COR-L47 (cell line): ENCODE data around the gene HSFX4.
"Not testable (repeated sequence)": the region's sequence is repeated elsewhere in the genome, so short reads cannot be mapped to it uniquely, and the experiment has no call there.

ENCODE experiments used
- DNase-seq: peaks from one replicate; lab custom pipeline; 2025; lab: John Stamatoyannopoulos, UW

HSFX4 gene

DNA sequence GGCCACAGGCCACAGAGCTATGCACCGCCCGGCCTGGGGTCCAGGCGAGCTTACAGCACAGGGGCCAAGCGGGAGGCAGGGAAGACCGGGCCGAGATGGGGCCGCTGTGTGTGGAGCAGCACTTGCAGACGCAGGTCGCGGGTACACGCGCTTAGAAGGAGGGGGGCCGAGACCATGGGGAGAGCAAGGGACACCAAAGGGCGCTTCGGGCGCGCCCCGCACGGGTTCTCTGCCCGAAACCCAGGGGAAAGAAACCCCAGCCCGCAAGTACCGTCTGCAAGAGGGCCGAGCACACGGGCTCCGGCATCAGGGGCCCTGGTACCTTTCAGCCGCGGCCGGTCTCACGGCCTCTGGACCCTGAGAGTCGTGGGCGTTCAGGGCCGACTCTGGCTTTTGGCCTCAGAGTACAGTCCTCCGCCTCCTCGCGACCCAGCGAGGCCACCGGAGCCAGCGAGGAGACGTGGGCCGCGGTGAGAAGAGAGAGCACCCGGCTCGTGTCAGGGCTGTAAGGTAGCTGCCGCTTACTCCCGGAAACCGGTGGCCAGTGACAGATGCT is 8.6 kb downstream of the HSFX4 start:
- no peak for DNase-seq

DNA sequence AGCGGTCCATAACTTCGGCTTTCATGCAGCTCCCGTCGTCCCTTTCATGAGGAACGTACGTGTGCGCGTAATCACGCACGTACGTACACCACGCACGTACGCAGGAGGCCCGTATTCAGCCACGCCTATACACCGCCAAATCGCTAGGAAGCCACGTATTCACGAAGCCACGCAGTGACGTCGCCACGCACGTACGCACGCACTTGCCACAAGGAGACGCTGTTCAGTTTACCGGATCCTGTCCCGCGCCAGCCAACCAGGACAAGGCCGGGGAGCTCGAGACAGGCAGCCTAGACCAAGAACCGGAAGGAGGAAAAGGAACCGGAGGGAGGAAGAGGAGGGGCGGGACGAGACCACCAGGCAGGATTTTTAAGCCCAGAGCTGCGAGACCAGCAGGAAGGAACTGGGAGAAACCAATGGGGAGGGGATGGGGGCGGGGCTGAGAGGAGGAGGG is 9.1 kb downstream of the HSFX4 start, which contains the start of gene EOLA2:
Gene EOLA2, minus strand, starts transcription at position 65 of the 454 bp plus-strand sequence. CDS start 4,617 bp downstream, outside the sequence.
- DNase-seq = peak; percentile 93

DNA sequence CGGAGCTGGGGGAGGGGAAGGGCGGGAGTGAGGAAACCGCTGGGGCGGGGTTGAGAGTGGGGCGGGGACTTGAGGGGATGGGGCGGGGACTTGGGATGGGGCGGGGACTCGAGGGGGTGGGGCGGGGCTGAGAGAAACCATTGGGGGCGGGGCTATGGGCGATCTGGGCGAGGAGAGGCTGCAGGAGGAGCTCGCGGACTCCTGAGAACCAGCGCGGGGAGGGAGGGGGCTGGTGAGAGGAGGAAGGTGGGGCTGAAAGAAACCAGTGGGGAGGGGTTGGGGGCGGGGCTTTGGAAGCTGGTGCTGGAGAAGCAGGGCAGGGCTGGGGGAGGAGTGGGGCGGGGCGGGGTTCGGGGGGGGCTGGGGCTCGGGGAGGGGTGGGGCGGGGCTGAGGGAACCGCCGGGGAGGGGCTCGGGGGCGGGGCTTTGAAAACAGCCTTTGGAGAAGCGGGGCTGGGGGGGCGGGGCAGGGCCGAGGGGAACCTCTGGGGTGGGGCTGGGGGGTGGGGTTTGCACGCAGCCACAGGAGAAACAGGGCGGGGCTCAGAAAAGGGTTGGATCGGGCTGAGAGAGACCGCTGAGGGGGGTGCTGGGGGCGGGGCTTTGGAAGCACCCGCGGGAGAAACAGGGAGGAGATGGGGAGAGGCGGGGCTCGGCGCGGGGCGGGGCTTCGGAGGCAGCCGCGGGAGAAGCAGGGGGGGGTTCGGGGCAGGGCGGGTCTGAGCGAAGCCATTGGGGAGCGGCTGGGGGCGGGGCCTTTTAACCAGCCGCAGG is 9.7 kb downstream of the HSFX4 start:
- DNase-seq = peak; percentile 91

DNA sequence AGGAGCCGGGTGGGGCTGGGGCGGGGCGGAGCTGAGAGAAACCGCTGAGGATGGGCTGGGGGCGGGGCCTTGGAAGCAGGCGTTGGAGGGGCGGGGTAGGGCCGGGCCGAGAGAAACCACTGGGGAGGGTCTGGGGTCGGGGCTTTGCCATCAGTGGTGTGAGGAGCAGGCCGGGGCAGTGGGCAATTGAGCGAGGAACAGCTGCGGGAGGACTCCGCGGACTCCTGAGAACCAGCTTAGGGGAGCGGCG is 10.2 kb downstream of the HSFX4 start:
- DNase-seq = no peak

DNA sequence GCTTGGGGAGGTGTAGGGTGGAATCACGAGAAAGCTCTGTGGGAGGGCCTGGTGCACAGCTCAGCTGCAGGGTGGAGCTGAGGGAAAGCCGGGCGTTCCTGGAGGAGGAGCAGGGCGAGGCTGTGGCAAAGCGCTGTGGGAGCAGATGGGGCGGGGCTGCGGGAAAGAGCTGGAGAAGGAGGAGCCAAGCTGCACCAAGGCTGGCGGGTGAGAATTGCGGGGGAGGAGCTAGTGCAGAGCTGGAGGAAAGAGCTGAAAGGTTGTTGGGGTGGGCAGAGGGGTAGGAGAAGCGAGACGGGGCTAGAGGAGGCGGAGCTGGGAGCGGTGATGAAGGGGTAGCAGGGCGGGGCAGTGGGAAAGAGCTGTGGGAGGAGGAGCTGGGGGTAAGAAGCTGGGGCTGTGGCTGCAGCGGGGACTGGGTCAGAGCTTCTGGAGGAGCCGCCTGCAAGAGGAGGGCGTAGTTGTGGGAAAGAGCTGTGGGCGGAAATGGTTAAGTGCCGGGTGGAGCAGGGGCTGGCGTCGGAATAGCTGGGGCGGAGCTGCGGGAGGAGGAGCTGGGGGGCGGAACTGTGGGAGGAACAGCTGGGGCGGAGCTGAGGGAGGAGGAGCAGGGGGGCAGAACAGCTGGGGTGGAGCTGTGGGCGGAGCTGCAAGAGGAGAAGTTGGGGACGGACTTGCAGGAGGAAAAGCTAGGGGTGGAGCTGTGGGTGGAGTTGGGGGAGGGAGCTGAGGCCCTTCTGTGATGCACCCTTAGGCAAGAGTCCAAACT is 10.7 kb downstream of the HSFX4 start:
- peak; percentile 79 for DNase-seq

DNA sequence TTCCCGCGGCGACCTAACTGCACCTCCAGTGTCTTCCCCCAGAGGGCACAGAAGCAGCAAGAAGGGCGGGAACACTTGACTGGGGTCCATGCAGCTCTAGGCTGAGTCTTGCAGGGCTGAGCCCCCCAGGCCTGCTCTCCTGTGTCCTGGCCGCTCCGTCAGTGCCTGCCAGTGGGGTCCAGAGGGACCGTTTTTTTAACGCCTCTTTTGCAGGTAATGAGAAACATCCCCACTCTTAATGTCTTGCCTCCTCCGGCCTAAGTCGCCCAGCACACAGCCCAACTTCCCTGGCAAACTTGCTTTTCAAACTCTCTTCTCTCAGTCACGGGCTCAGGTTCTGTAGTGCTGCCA is 11.3 kb downstream of the HSFX4 start:
- DNase-seq = not testable (repeated sequence)

DNA sequence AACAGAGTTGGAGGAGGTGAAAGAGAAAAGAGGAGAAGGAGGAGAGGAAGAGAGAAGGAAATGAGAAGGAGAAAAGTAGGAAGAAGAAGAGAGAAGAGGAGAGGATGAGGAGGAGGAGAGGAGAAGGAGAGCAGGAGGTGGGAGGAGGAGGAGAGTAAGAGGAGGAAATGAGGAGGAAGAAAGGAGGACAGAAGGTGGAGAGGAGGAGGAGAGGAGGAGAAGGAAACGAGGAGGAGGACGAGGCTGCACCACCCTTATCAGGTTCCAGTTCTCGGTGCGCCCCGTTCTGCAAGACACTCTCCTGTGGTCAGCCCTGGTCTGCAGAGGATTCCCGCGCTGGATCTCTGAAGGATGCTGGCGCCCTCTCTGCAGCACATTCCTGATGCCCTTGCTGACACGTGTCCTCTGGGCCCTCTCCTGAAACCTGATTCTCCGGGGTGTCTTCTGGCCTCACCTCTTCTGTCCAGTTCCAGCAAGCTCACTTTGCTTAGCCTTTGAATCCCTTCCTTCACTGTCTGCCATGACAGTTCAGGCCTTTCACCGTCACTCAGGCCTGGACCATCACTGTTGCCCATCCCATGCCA is 15.8 kb downstream of the HSFX4 start:
- not testable (repeated sequence) for DNase-seq

DNA sequence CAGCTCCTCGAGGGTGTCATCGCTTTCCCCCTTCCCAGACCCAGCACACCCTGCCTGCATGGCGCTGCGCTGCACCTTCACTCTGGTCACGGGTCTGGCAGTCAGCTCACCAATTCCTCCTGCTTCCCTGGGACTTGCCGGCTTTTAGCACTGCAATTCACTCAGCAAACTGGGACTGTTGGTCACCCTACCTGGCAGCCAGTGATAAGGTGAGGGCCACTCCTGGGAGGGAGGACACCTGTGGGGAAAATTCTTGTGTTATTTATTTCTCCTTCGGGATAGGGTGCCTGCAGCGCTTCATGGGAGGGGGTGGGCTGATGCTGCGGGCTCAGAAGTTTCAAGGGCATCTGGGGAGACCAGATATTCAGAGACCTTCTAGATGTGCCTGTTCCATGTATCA is 16.4 kb downstream of the HSFX4 start:
- DNase-seq = not testable (repeated sequence)

DNA sequence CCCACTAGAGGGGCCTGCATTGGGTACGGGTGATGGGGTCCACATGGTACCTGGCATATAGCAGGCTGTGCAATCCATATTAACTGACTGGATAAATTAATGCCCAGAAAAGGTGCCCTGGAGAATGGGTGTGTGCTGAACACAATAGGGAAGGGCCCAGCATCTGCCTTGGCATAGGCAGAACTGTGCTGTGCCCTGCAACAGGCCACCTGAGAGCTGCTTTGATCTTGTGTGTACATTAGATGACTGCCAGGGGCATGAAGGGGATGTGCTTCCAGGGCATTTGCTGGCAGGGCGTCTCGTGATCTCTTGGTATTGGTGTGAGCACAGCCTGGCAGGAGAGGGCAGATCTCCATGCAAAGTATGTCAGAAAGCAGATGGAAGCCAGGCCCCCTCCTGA is 17.6 kb downstream of the HSFX4 start:
- DNase-seq = not testable (repeated sequence)

DNA sequence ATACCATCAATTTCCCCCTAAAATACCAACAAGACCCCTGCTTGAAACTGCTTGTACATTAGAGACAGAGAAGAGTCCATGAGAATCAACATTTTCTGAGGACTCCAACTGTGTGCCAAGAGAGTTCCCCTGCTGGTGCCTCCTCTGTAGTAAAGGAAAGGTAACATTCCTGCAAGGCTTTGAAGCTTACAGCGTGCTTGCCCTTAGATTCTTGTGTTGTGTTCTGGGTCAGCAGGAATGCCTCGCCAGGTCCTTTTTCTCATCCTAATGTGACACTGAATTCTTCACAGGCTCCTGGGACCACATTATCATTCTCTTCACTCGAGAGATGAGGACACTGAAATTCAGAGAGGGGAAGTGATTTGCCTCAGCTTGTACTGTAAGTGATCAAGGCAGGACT is 18.6 kb downstream of the HSFX4 start:
- no peak for DNase-seq

DNA sequence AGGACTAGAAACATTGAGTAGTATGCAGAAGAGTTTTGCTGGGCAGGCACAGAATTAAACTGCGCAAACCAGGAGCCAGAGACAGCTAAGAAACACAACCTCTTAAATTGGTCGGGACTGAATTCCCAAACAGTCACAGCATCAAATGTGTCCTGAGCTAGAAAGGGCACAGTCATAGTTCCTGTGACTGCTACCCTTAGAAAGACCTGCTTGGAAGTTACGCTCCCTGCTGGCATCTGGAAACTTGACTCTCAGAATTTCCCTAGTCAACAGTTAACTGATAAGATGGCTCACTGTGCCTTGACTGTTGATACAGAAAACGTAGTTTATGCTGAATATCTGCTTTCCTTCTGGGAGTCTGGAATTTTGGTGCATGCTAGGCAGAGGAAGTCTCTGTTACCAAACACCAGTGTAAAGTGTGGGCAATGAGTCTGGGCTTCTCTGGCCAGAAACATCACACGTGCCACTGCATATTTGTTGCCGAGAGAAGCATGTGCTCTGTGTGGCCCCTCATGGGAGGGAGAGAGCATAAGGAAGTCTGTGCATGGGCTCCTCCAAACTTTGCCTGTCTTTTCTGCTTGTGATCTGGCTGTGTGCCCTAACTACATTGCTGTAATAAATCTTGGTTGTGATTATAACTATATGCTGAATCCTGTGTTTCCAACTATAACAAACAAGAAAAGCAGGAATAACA is 20.5 kb downstream of the HSFX4 start:
- no peak for DNase-seq

DNA sequence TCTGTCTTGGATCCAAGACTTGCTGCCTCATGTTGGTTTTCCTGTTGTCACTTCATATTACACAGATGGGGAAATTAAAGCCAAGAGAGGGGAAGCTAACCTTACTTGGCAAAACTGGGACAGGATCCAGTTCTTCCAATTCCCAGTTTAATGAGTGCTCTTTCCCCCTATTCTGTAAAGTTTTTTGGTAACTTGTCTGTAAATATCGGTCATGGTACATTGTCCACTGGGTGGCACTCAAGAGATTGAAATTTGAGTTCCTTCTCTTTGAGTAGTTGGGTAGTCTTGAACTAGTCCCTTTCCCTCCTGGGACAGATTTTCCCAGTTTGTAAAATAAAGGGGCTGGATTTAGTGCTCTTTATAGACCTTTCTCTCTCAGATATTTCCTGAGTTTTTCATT is 21.3 kb downstream of the HSFX4 start:
- DNase-seq = no peak

DNA sequence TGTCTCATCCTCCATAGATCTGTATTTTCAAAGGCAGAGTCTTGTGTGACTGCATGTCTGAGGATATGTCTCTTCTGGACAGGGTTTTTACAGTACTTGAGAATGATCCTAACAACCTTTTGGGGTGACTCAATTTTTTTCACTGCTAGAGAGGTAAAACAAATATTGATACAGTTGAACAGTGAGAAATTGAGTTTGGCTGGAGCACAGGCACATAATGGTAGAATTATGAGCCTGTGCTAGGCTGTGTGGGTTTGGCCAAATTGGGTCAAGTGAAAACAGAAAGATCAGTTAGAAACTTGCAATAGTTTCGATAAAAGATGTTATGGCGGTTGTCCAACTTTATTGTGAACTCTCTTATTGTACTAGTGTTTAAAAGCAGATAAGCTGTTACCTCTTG is 32.2 kb downstream of the HSFX4 start:
- no peak for DNase-seq

DNA sequence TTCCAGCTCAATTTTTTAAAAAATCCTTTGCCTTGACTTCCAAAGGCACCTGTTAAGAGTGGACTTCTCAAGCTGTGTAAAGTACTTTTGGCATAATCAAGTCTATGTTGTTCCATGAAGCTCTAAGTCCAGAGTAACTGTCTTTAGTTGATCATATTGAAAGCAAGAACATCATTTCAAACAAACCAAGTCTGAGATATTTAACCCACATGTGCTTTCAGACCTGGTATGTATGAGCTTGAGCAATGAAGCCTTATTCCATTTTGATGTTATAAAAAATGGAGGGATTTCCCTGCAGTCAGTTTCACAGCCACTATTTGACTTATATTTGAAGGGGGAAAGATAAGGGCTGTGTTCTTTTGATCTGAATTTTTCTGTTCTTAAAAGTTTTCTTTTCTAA is 32.6 kb downstream of the HSFX4 start:
- no peak for DNase-seq

DNA sequence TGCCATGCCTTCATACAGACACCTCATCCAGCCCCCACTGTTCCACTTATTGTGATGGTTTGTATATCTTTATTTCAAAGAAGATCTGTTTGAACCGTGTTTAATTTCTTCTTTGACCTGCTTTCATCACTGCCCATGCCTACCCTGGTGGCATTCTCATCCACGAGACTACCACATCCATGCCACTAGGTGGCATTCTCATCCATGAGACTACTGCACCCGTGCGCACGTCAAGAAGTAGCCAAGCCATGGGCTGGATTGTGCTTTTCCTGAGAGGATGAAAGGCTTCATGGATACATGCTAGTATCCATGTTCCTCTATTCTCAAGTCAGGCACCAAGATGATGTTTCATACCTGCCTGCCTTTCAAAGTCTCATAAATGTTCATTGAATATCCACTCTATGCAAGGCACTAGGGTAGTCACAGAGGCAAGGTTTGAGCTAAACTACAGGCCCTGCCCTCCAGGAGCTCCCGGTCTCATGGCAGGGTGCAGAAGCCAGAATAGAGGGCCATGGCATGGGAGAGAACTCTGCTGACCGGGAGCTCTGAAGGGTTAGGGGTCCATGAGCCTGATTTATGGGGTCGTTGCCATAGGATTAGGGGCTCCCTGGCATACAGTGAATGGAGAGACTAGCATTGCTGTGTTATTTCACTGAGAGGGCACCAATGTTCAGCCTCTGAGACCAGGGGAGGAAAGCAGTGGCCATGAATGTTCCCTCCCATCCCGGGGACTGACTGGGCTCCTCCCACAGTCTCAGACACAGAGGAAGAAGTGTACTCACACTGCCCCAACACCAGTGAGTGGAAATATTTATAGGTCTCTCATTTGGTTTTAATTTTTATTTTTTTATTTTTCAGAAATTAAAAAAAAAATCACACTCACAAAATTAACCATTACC is 33.7 kb downstream of the HSFX4 start:
- DNase-seq = peak; percentile 9

DNA sequence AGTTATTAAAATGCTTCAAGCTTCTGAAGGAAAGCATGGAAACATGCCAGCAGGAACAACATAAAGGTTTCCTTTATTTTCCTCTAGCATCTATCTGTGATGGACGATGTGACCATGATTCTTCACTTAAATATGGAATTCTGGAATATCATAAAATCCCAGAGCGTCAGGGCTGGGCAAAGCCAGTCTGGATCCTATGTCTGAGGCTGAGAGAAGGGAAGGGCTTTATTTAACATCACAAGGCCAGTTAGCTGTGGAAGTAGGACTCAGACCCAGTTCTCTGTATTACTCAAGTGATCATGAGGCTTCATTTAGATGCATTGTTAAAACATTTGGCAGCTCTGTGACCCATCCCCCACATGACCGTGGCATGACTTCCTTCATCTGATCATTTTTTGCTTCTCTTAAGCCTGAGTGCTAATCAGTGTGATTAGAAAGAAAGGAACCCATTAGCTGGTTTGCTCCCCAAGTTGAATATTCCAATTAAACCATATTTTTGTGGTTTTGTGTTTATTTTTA is 49.8 kb downstream of the HSFX4 start:
- no peak for DNase-seq
